Activated T-cell treated with anti-CD3 and anti-CD28 coated beads, Interleukin-2, amount 50 U/mL, for 72 hours (primary cell): ENCODE measurements around the gene OBI1. TPM values are rescaled to one million over a fixed set of nuclear protein-coding genes. Genes with fewer than 3 reads are reported as not detected.

Experiments used
- ATAC-seq, 2 donors: fragments of 150-1000 bp; cut with Tn5 transposase; replicated peaks in 1 of 2; 2 replicates each; pipeline ENCODE4 v1.10.0; 2021; ENCODE audit warnings: moderate library complexity in 2 of 2, mild to moderate bottlenecking in 1 of 2
- DNase-seq, 2 donors: peaks; one replicate each; pipeline ENCODE4 v3.0.0; 2021 to 2022; ENCODE audit warnings: mixed read lengths in 1 of 2
- H3K27ac Mint-ChIP-seq: one replicate; pipeline ENCODE4 v1.8.0; 2022; ENCODE audit warnings: mild to moderate bottlenecking, moderate library complexity, mixed read lengths
- H3K27me3 Mint-ChIP-seq: one replicate; pipeline ENCODE4 v1.8.0; 2022; ENCODE audit warnings: low read depth, mixed read lengths
- H3K36me3 Mint-ChIP-seq, 2 donors: one replicate each; pipeline ENCODE4 v1.8.0; 2022; ENCODE audit warnings: mixed read lengths in 2 of 2, mild to moderate bottlenecking in 1 of 2; ENCODE audit not compliant: insufficient read depth in 2 of 2
- H3K4me1 Mint-ChIP-seq: one replicate; pipeline ENCODE4 v1.8.0; 2022; ENCODE audit warnings: low read depth, mixed read lengths
- H3K4me3 Mint-ChIP-seq, 2 donors: one replicate each; pipeline ENCODE4 v1.8.0; 2022; ENCODE audit warnings: mild to moderate bottlenecking in 2 of 2, mixed read lengths in 2 of 2, moderate library complexity in 2 of 2
- H3K9me3 Mint-ChIP-seq, 2 donors: one replicate each; pipeline ENCODE4 v1.8.0; 2022; ENCODE audit warnings: mixed read lengths in 2 of 2
- total RNA-seq, 2 donors: library from RNA; stranded (reverse); gene quantifications; one replicate each; pipeline ENCODE4 v1.2.3, GENCODE V29; 2022

The OBI1 gene
- total RNA-seq, 2 donors from 2014 or later: 17.8 to 23.0 TPM

GRCh38 chr13:78630511-78630910, 28.4 kb downstream of the OBI1 start:
- no peaks in the 10 kb centered on the region for H3K4me1 Mint-ChIP-seq
- H3K27ac Mint-ChIP-seq: no peak overlapping the region
- no peak overlapping the region for H3K4me3 Mint-ChIP-seq
- peaks cover 10 to 41% of the 10 kb centered on the region in 2 donors for H3K36me3 Mint-ChIP-seq
- H3K9me3 Mint-ChIP-seq: no peaks in the 10 kb centered on the region
- DNase-seq: no peak
- no peaks in the 10 kb centered on the region for H3K27me3 Mint-ChIP-seq
- ATAC-seq: no peak

- peaks cover 12 to 27% of the 10 kb centered on the region in 2 donors for H3K36me3 Mint-ChIP-seq
- ATAC-seq: no peak
- DNase-seq: no peak
- no peak overlapping the region for H3K27ac Mint-ChIP-seq
- H3K9me3 Mint-ChIP-seq: no peaks in the 10 kb centered on the region
- H3K27me3 Mint-ChIP-seq: no peaks in the 10 kb centered on the region
- H3K4me3 Mint-ChIP-seq: no peak overlapping the region
- no peaks in the 10 kb centered on the region for H3K4me1 Mint-ChIP-seq
Measured at GRCh38 chr13:78625384-78625783, 33.6 kb downstream of the OBI1 start.

GRCh38 chr13:78623132-78623531, 35.8 kb downstream of the OBI1 start:
- no peak for ATAC-seq
- H3K4me3 Mint-ChIP-seq: no peak overlapping the region
- H3K27ac Mint-ChIP-seq: no peak overlapping the region
- no peaks in the 10 kb centered on the region for H3K4me1 Mint-ChIP-seq
- no peak for DNase-seq
- no peaks in the 10 kb centered on the region for H3K9me3 Mint-ChIP-seq
- H3K36me3 Mint-ChIP-seq: peaks cover 11 to 26% of the 10 kb centered on the region in 2 donors
- no peaks in the 10 kb centered on the region for H3K27me3 Mint-ChIP-seq

GRCh38 chr13:78620936-78621470, 38.0 kb downstream of the OBI1 start:
- Mint-ChIP-seq H3K27me3 (no peaks in the 10 kb centered on the region), H3K27ac (no peak overlapping the region), H3K4me1 (no peaks in the 10 kb centered on the region), H3K4me3 (no peak overlapping the region), H3K9me3 (no peaks in the 10 kb centered on the region), H3K36me3 (peaks cover 13 to 34% of the 10 kb centered on the region in 2 donors)
- ATAC-seq: no peak
- no peak for DNase-seq

- H3K4me3 Mint-ChIP-seq: no peak overlapping the region
- H3K36me3 Mint-ChIP-seq: peaks cover 13 to 33% of the 10 kb centered on the region in 2 donors
- H3K4me1 Mint-ChIP-seq: peaks cover 7% of the 10 kb centered on the region
- H3K9me3 Mint-ChIP-seq: no peaks in the 10 kb centered on the region
- no peak for DNase-seq
- H3K27ac Mint-ChIP-seq: no peak overlapping the region
- no peaks in the 10 kb centered on the region for H3K27me3 Mint-ChIP-seq
- ATAC-seq: no peak
Measured at GRCh38 chr13:78618411-78618810, 40.5 kb downstream of the OBI1 start.

- no peaks in the 10 kb centered on the region for H3K9me3 Mint-ChIP-seq
- no peak for ATAC-seq
- peaks cover 56% of the 10 kb centered on the region for H3K27me3 Mint-ChIP-seq
- no peak overlapping the region for H3K27ac Mint-ChIP-seq
- peaks cover 47% of the 10 kb centered on the region for H3K4me1 Mint-ChIP-seq
- peaks cover 3 to 9% of the 10 kb centered on the region in 2 donors for H3K36me3 Mint-ChIP-seq
- DNase-seq: no peak
- no peak overlapping the region for H3K4me3 Mint-ChIP-seq
Measured at GRCh38 chr13:78611040-78611439, 47.9 kb downstream of the OBI1 start.

- Mint-ChIP-seq H3K27ac (no peak overlapping the region), H3K36me3 (peaks cover under 1 to 4% of the 10 kb centered on the region in 2 donors), H3K9me3 (no peaks in the 10 kb centered on the region), H3K4me3 (peak overlapping the region in 1 of 2 donors; percentile 86), H3K4me1 (peaks cover 51% of the 10 kb centered on the region), H3K27me3 (peaks cover 62% of the 10 kb centered on the region)
- DNase-seq (no peak), ATAC-seq (no peak)
Measured at GRCh38 chr13:78610381-78610883, 48.5 kb downstream of the OBI1 start.

- H3K27me3 Mint-ChIP-seq: peaks cover 70% of the 10 kb centered on the region
- no peaks in the 10 kb centered on the region for H3K36me3 Mint-ChIP-seq
- DNase-seq (no peak), ATAC-seq (peak; percentile 14 to 22)
- H3K4me3 Mint-ChIP-seq: peak overlapping the region; percentile 79 to 86
- peak overlapping the region; percentile 11 for H3K27ac Mint-ChIP-seq
- H3K4me1 Mint-ChIP-seq: peaks cover 55% of the 10 kb centered on the region
- H3K9me3 Mint-ChIP-seq: no peaks in the 10 kb centered on the region
Measured at GRCh38 chr13:78609464-78610205, 49.3 kb downstream of the OBI1 start.

- Mint-ChIP-seq H3K27me3 (peaks cover 77% of the 10 kb centered on the region), H3K27ac (no peak overlapping the region), H3K4me1 (peaks cover 63% of the 10 kb centered on the region), H3K9me3 (no peaks in the 10 kb centered on the region), H3K4me3 (peak overlapping the region; percentile 79 to 86), H3K36me3 (no peaks in the 10 kb centered on the region)
- no peak for ATAC-seq
- DNase-seq: no peak
Measured at GRCh38 chr13:78608688-78609463, 50.1 kb downstream of the OBI1 start.

- ATAC-seq: no peak
- no peak for DNase-seq
- Mint-ChIP-seq H3K9me3 (no peaks in the 10 kb centered on the region), H3K27ac (no peak overlapping the region), H3K36me3 (peaks cover 1 to 2% of the 10 kb centered on the region in 2 donors), H3K27me3 (peaks cover 83% of the 10 kb centered on the region), H3K4me1 (peaks cover 67% of the 10 kb centered on the region), H3K4me3 (peak overlapping the region; percentile 78 to 79)
Measured at GRCh38 chr13:78608252-78608687, 50.7 kb downstream of the OBI1 start.

- peaks cover 86% of the 10 kb centered on the region for H3K27me3 Mint-ChIP-seq
- H3K4me1 Mint-ChIP-seq: peaks cover 70% of the 10 kb centered on the region
- DNase-seq (no peak), ATAC-seq (no peak)
- H3K27ac Mint-ChIP-seq: no peak overlapping the region
- H3K36me3 Mint-ChIP-seq: peaks cover 3 to 4% of the 10 kb centered on the region in 2 donors
- peak overlapping the region; percentile 78 to 79 for H3K4me3 Mint-ChIP-seq
- H3K9me3 Mint-ChIP-seq: no peaks in the 10 kb centered on the region
Measured at GRCh38 chr13:78607409-78608251, 51.3 kb downstream of the OBI1 start.
